HepG2 (cell line): Measurements from ENCODE around the gene GRM1. TPM values are rescaled to one million over a fixed set of nuclear protein-coding genes. Genes with fewer than 3 reads are reported as not detected.

Source experiments
- ATAC-seq: fragments of 200-7000 bp; cut with Tn5 transposase; 3 replicates; pipeline ENCODE4 v1.9.1; 2020; ENCODE audit warnings: mild to moderate bottlenecking, moderate library complexity
- BruUV-seq: library from RNA; stranded (reverse); fragments of 400-500 nt; replicated peaks from 2 replicates; lab custom pipeline; 2021; lab: Mats Ljungman, UMichigan
- CTCF ChIA-PET: fragments of 300-600 bp; formaldehyde crosslinking; extraction: SDS; loops from one replicate; lab custom pipeline; 2021; ENCODE audit warnings: low total read pairs, inconsistent platforms, low intra/inter-chr PET ratio; lab: Yijun Ruan, JAX
- POLR2A ChIA-PET: fragments of 350-600 bp; sonication (Branson Sonifier 250); formaldehyde crosslinking; loops from one replicate; lab custom pipeline; 2020; ENCODE audit warnings: antibody characterized with exemption, inconsistent platforms; lab: Yijun Ruan, JAX
- DNase-seq: peaks from one replicate; pipeline ENCODE4 v3.0.0-alpha.2; 2015; ENCODE audit warnings: low spot score
- FAIRE-seq: peaks from 3 replicates; lab custom pipeline; 2011; peaks lifted over from hg19 to GRCh38; lab: Jason Lieb, UNC
- H2AFZ ChIP-seq: one replicate; pipeline ENCODE4 v1.6.1; 2011; ENCODE audit warnings: low read length, inconsistent platforms
- H3K27ac ChIP-seq: fragments of 300-600 bp; 3 replicates; pipeline ENCODE4 v1.8.0; 2011; ENCODE audit warnings: mixed run types, mild to moderate bottlenecking, mixed read lengths, low read length, inconsistent platforms; ENCODE audit not compliant: insufficient read depth; ENCODE audit errors: extremely low read length
- H3K27me3 ChIP-seq, 2 experiments: fragments of 200-600 bp in 1 of 2; 2 replicates in 1 of 2; 3 replicates in 1 of 2; pipeline versions ENCODE4 v1.6.0 to v1.8.0; 2011; ENCODE audit warnings: low read length in 2 of 2, mild to moderate bottlenecking in 2 of 2, moderate library complexity in 2 of 2, inconsistent platforms in 1 of 2; ENCODE audit not compliant: insufficient read depth in 2 of 2, control insufficient read depth in 1 of 2
- H3K36me3 ChIP-seq, 2 experiments: fragments of 200-600 bp in 1 of 2; replicated peaks in 1 of 2; 2 replicates in 1 of 2; 3 replicates in 1 of 2; pipeline versions ENCODE4 v1.5.1 to v1.8.0; 2011; ENCODE audit warnings: low read length in 2 of 2, inconsistent platforms in 1 of 2; ENCODE audit not compliant: insufficient read depth in 2 of 2, control insufficient read depth in 1 of 2
- H3K4me1 ChIP-seq: 2 replicates; pipeline ENCODE4 v1.5.1; 2012; ENCODE audit warnings: low read length, inconsistent platforms; ENCODE audit not compliant: insufficient read depth
- H3K4me2 ChIP-seq: 2 replicates; pipeline ENCODE4 v1.6.0; 2011; ENCODE audit warnings: low read depth, low read length, inconsistent platforms
- H3K4me3 ChIP-seq, 3 experiments: fragments of 200-600 bp in 1 of 3; sonication (generic), shearing (Covaris generic) in 1 of 3; replicated peaks in 1 of 3; 2 replicates each; pipeline ENCODE4 v1.5.1; 2011 to 2016; ENCODE audit warnings: low read length in 3 of 3, inconsistent platforms in 2 of 3, low read depth in 2 of 3, mild to moderate bottlenecking in 2 of 3, control low read depth in 1 of 3, mixed read lengths in 1 of 3; ENCODE audit not compliant: insufficient read depth in 1 of 3
- H3K79me2 ChIP-seq: one replicate; pipeline ENCODE4 v1.6.1; 2011; ENCODE audit warnings: low read length, inconsistent platforms; ENCODE audit not compliant: insufficient read depth
- H3K9ac ChIP-seq: 2 replicates; pipeline ENCODE4 v1.6.0; 2011; ENCODE audit warnings: mild to moderate bottlenecking, low read depth, low read length, inconsistent platforms; ENCODE audit not compliant: insufficient read depth
- H3K9me3 ChIP-seq: 2 replicates; pipeline ENCODE4 v1.5.1; 2012; ENCODE audit warnings: mild to moderate bottlenecking, low read length
- H4K20me1 ChIP-seq: 2 replicates; pipeline ENCODE4 v1.6.0; 2011; ENCODE audit warnings: inconsistent platforms, mild to moderate bottlenecking, low read length, moderate library complexity; ENCODE audit not compliant: insufficient read depth
- CENPT ChIP-seq: sonication (generic); formaldehyde crosslinking; IDR thresholded peaks from 2 replicates; pipeline ENCODE4 v1.8.0; 2022; ENCODE audit warnings: low read depth, mild to moderate bottlenecking, moderate library complexity, missing genetic modification reagents
- ETV6 ChIP-seq: sonication (generic); formaldehyde crosslinking; conservative IDR thresholded peaks from 2 replicates; pipeline ENCODE4 v1.4.0; 2020; ENCODE audit warnings: missing genetic modification reagents
- HMG20B ChIP-seq: conservative IDR thresholded peaks from 2 replicates; pipeline ENCODE4 v1.6.1; 2016; ENCODE audit warnings: missing genetic modification reagents, missing compliant biosample characterization
- KLF9 ChIP-seq: IDR thresholded peaks from 2 replicates; pipeline ENCODE4 v1.6.1; 2016; ENCODE audit warnings: low read depth
- MATR3 ChIP-seq: sonication (generic); formaldehyde crosslinking; IDR thresholded peaks from 2 replicates; pipeline ENCODE4 v1.4.0; 2020; ENCODE audit warnings: missing genetic modification reagents
- MIER3 ChIP-seq: IDR thresholded peaks from 2 replicates; pipeline ENCODE4 v1.6.1; 2016; ENCODE audit warnings: missing compliant biosample characterization, borderline replicate concordance
- MZF1 ChIP-seq: sonication (generic); formaldehyde crosslinking; IDR thresholded peaks from 2 replicates; pipeline ENCODE4 v1.8.1; 2023; ENCODE audit warnings: mild to moderate bottlenecking, missing genetic modification reagents, borderline replicate concordance
- PAX8 ChIP-seq: sonication (generic); formaldehyde crosslinking; IDR thresholded peaks from 2 replicates; pipeline ENCODE4 v1.8.0; 2022; ENCODE audit warnings: mild to moderate bottlenecking, missing genetic modification reagents, borderline replicate concordance
- RAD21 ChIP-seq: fragments of 450-650 bp; formaldehyde crosslinking; IDR thresholded peaks from 2 replicates; pipeline ENCODE4 v1.5.0; 2020; ENCODE audit warnings: mild to moderate bottlenecking
- RFXAP ChIP-seq: sonication (generic); formaldehyde crosslinking; IDR thresholded peaks from 2 replicates; pipeline ENCODE4 v1.4.0; 2020; ENCODE audit warnings: missing genetic modification reagents, borderline replicate concordance
- USF2 ChIP-seq, 2 experiments: sonication (generic) in 1 of 2; formaldehyde crosslinking in 1 of 2; IDR thresholded peaks; 2 replicates each; pipeline versions ENCODE4 v1.5.1 to v1.6.1; 2011 to 2020; ENCODE audit warnings: borderline replicate concordance in 1 of 2, low read depth in 1 of 2, low read length in 1 of 2, mild to moderate bottlenecking in 1 of 2, missing genetic modification reagents in 1 of 2, moderate library complexity in 1 of 2
- WIZ ChIP-seq: sonication (generic); formaldehyde crosslinking; IDR thresholded peaks from 2 replicates; pipeline ENCODE4 v1.5.1; 2020; ENCODE audit warnings: mild to moderate bottlenecking, missing genetic modification reagents
- ZNF121 ChIP-seq: sonication (generic); formaldehyde crosslinking; IDR thresholded peaks from 2 replicates; pipeline ENCODE4 v1.5.0; 2020; ENCODE audit warnings: mild to moderate bottlenecking, missing genetic modification reagents
- ZNF564 ChIP-seq: sonication (generic); formaldehyde crosslinking; IDR thresholded peaks from 2 replicates; pipeline ENCODE4 v1.8.1; 2023; ENCODE audit warnings: mild to moderate bottlenecking, missing genetic modification reagents
- WGBS: methylation state at CpG from one replicate; pipeline ENCODE4 v1.1.6; 2017; ENCODE audit warnings: low lambda C conversion rate; 5-methylcytosine and 5-hydroxymethylcytosine counted together
- in situ Hi-C: cut with HindIII; loops from 2 replicates; pipeline ENCODE4 v1.10.0; 2017; ENCODE audit warnings: low pct_unique_long_range_greater_than_20kb; ENCODE audit not compliant: extremely low pct_ligation_motif_present
- intact Hi-C: fragments of 100-400 bp; cut with micrococcal nuclease; formaldehyde crosslinking; loops from one replicate; pipeline ENCODE4 v1.10.0; 2022; ENCODE audit not compliant: unreplicated experiment
- polyA plus RNA-seq, 8 experiments: library from polyadenylated mRNA; depleted of rRNA in 3 of 8; stranded (reverse) in 7 of 8; unstranded in 1 of 8; fragments of >200 nt; fragmentation: Illumina TruSeq in 4 of 8; extraction: Trizol in 4 of 8; gene quantifications; 2 replicates each; pipeline versions ENCODE4 v1.2.1 to v1.2.3, GENCODE V29; 2011 to 2016; ENCODE audit warnings: low read depth in 4 of 8, missing spikeins in 1 of 8, mixed read lengths in 1 of 8; ENCODE audit not compliant: insufficient read depth in 1 of 8
- total RNA-seq, 5 experiments: library from RNA; depleted of rRNA; stranded (reverse); fragments of >200 nt; fragmentation: Illumina TruSeq; extraction: Trizol; gene quantifications; 2 replicates each; pipeline ENCODE4 v1.2.3, GENCODE V29; 2016; ENCODE audit warnings: low read depth in 1 of 5
- TF ChIP-seq, protein P1 (sequence below): IDR thresholded peaks from 2 replicates; pipeline ENCODE4 v1.6.1; 2018; ENCODE audit warnings: missing genetic modification reagents, mild to moderate bottlenecking, missing compliant biosample characterization
- TF ChIP-seq, protein P2 (sequence below): IDR thresholded peaks from 2 replicates; pipeline ENCODE4 v1.6.1; 2012; ENCODE audit warnings: low read length, improper control_type of control experiment

The GRM1 gene
- total and polyA plus RNA-seq, 2 of the 13 experiments (the other 11 are each of a cell fraction or from before 2014, with no cell fraction given), result 0.09 TPM; not detected in 1

- H3K4me1 ChIP-seq, result no peaks in the 10 kb centered on the region
- in situ Hi-C loops, result no loop called here
- BruUV-seq, result no TSS peak
Measured at GRCh38 chr6:146335336-146335735, 306.5 kb downstream of the GRM1 start.

More at GRCh38 chr6:146335336-146335735, 306.5 kb downstream of the GRM1 start:
- Histone ChIP-seq H2AFZ (no peak overlapping the region), H3K4me2 (no peak overlapping the region), H3K79me2 (no peaks in the 10 kb centered on the region), H3K27me3 (no peaks in the 10 kb centered on the region), H3K36me3 (no peaks in the 10 kb centered on the region), H3K9ac (no peak overlapping the region), H3K27ac (no peak overlapping the region), H3K4me3 (no peak overlapping the region), H3K9me3 (no peaks in the 10 kb centered on the region), H4K20me1 (no peaks in the 10 kb centered on the region)
- ChIA-PET CTCF (no interaction called here), POLR2A (no interaction called here)
- intact Hi-C loops, result no loop called here
- FAIRE-seq (no peak), DNase-seq (no peak), ATAC-seq (no peak)
- TF ChIP-seq PAX8 (CRISPR knock-in tag), result no peak
- no peak for TF ChIP-seq HMG20B (CRISPR knock-in tag)
- no peak for TF ChIP-seq RAD21 (CRISPR knock-in tag)
- TF ChIP-seq, protein P1, sequence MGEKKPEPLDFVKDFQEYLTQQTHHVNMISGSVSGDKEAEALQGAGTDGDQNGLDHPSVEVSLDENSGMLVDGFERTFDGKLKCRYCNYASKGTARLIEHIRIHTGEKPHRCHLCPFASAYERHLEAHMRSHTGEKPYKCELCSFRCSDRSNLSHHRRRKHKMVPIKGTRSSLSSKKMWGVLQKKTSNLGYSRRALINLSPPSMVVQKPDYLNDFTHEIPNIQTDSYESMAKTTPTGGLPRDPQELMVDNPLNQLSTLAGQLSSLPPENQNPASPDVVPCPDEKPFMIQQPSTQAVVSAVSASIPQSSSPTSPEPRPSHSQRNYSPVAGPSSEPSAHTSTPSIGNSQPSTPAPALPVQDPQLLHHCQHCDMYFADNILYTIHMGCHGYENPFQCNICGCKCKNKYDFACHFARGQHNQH (CRISPR knock-in tag), result no peak
- no peak for TF ChIP-seq MATR3
- no peak for TF ChIP-seq MIER3 (CRISPR knock-in tag)
- no peak for TF ChIP-seq RFXAP (CRISPR knock-in tag)
- TF ChIP-seq ETV6 (CRISPR knock-in tag), result no peak
- no peak for TF ChIP-seq ZNF564 (CRISPR knock-in tag)
- TF ChIP-seq USF2 (IDR thresholded peaks at IDR 0.05; ENCODE audit: low read depth, low read length), result no peak
- no peak for TF ChIP-seq USF2 (CRISPR knock-in tag; IDR thresholded peaks at IDR 0.05; ENCODE audit: borderline replicate concordance)
- no peak for TF ChIP-seq CENPT
- no peak for TF ChIP-seq WIZ (CRISPR knock-in tag)
- no peak for TF ChIP-seq MZF1
- TF ChIP-seq KLF9 (CRISPR knock-in tag), result no peak
- TF ChIP-seq, protein P2, sequence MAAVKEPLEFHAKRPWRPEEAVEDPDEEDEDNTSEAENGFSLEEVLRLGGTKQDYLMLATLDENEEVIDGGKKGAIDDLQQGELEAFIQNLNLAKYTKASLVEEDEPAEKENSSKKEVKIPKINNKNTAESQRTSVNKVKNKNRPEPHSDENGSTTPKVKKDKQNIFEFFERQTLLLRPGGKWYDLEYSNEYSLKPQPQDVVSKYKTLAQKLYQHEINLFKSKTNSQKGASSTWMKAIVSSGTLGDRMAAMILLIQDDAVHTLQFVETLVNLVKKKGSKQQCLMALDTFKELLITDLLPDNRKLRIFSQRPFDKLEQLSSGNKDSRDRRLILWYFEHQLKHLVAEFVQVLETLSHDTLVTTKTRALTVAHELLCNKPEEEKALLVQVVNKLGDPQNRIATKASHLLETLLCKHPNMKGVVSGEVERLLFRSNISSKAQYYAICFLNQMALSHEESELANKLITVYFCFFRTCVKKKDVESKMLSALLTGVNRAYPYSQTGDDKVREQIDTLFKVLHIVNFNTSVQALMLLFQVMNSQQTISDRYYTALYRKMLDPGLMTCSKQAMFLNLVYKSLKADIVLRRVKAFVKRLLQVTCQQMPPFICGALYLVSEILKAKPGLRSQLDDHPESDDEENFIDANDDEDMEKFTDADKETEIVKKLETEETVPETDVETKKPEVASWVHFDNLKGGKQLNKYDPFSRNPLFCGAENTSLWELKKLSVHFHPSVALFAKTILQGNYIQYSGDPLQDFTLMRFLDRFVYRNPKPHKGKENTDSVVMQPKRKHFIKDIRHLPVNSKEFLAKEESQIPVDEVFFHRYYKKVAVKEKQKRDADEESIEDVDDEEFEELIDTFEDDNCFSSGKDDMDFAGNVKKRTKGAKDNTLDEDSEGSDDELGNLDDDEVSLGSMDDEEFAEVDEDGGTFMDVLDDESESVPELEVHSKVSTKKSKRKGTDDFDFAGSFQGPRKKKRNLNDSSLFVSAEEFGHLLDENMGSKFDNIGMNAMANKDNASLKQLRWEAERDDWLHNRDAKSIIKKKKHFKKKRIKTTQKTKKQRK, result no peak
- no peak for TF ChIP-seq ZNF121
- 10% methylated on average over 2 of the region's 2 CpGs for WGBS
